DOHH2 (cell line): ENCODE data around the gene LMO7.

ENCODE experiments used
- H3F3A ChIP-seq: fragments of 200-600 bp; sonication (generic), shearing (Covaris generic); 2 replicates; pipeline ENCODE4 v1.6.0; 2016; ENCODE audit warnings: antibody characterized with exemption, mild to moderate bottlenecking; ENCODE audit not compliant: control insufficient read depth, insufficient read depth
- H3K27ac ChIP-seq: fragments of 200-600 bp; sonication (generic); 2 replicates; pipeline ENCODE4 v1.5.1; 2014; ENCODE audit warnings: low read depth, mild to moderate bottlenecking, low read length, moderate library complexity
- H3K27me3 ChIP-seq: fragments of 200-600 bp; sonication (generic); 2 replicates; pipeline ENCODE4 v1.6.1; 2014; ENCODE audit warnings: mild to moderate bottlenecking, low read length, mixed read lengths; ENCODE audit not compliant: control insufficient read depth
- H3K36me3 ChIP-seq: fragments of 200-600 bp; sonication (generic); 2 replicates; pipeline ENCODE4 v1.6.1; 2014; ENCODE audit warnings: mild to moderate bottlenecking, low read length, moderate library complexity, mixed read lengths; ENCODE audit not compliant: control insufficient read depth
- H3K4me1 ChIP-seq: fragments of 200-600 bp; sonication (generic); 2 replicates; pipeline ENCODE4 v1.6.1; 2014; ENCODE audit warnings: mild to moderate bottlenecking, low read length, mixed read lengths; ENCODE audit not compliant: control insufficient read depth
- H3K4me2 ChIP-seq: fragments of 200-600 bp; sonication (generic); 2 replicates; pipeline ENCODE4 v1.6.0; 2014; ENCODE audit warnings: mild to moderate bottlenecking, low read length, moderate library complexity
- H3K4me3 ChIP-seq: fragments of 200-600 bp; sonication (generic); 2 replicates; pipeline ENCODE4 v1.5.1; 2014; ENCODE audit warnings: mild to moderate bottlenecking, low read length, mixed read lengths
- H3K79me2 ChIP-seq: fragments of 200-600 bp; sonication (generic); 2 replicates; pipeline ENCODE4 v1.6.1; 2014; ENCODE audit warnings: mild to moderate bottlenecking, low read length, mixed read lengths; ENCODE audit not compliant: control insufficient read depth
- H3K9me2 ChIP-seq: fragments of 200-600 bp; sonication (generic); replicated peaks from 2 replicates; pipeline ENCODE4 v1.6.1; 2014; ENCODE audit warnings: mild to moderate bottlenecking, low read length, mixed read lengths; ENCODE audit not compliant: control insufficient read depth
- H3K9me3 ChIP-seq: fragments of 200-600 bp; sonication (generic); 2 replicates; pipeline ENCODE4 v1.6.1; 2014; ENCODE audit warnings: antibody characterized with exemption, low read length, mixed read lengths; ENCODE audit not compliant: control insufficient read depth, insufficient read depth
- H4K20me1 ChIP-seq: fragments of 200-600 bp; sonication (generic); 2 replicates; pipeline ENCODE4 v1.6.0; 2014; ENCODE audit warnings: low read depth, mild to moderate bottlenecking, antibody characterized with exemption, low read length, moderate library complexity; ENCODE audit not compliant: control insufficient read depth, insufficient read depth
- EZH2phosphoT487 ChIP-seq: fragments of 200-600 bp; sonication (generic); IDR thresholded peaks from 2 replicates; pipeline ENCODE4 v1.6.1; 2017; ENCODE audit warnings: borderline replicate concordance, mild to moderate bottlenecking, antibody characterized with exemption, low read length, moderate library complexity, mixed read lengths
- TF ChIP-seq, protein P1 (sequence below): fragments of 200-600 bp; sonication (generic); IDR thresholded peaks from one replicate; pipeline ENCODE4 v1.5.1; 2014; ENCODE audit warnings: antibody characterized with exemption, mild to moderate bottlenecking, low read depth, low read length; ENCODE audit not compliant: poor library complexity, severe bottlenecking

Gene LMO7

DNA sequence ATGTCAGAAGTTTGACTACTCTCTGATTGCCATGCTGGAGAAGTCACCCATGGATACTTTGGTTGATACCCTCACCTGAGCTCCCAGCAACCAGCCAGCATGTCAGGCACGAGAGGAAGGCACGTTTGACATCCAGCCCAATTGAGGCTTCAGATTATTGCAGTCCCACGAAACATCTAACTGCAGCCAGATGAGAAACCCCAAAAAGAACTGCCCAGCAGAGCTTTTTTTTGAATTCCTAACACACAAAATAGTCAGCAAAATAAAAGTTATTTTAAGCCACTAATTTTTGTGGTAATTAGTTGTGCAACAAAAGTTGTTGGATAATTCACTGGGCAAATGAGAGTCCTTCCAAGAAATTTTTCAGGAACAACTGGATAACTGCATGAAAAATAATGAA lies 259.0 kb downstream of the LMO7 start:
- no peaks in the 10 kb centered on the region for H3K79me2 ChIP-seq
- no peaks in the 10 kb centered on the region for H3K9me2 ChIP-seq
- no peaks in the 10 kb centered on the region for H3K36me3 ChIP-seq
- H3K27ac ChIP-seq: no peak overlapping the region
- TF ChIP-seq EZH2phosphoT487: no peak
- TF ChIP-seq, protein P1, sequence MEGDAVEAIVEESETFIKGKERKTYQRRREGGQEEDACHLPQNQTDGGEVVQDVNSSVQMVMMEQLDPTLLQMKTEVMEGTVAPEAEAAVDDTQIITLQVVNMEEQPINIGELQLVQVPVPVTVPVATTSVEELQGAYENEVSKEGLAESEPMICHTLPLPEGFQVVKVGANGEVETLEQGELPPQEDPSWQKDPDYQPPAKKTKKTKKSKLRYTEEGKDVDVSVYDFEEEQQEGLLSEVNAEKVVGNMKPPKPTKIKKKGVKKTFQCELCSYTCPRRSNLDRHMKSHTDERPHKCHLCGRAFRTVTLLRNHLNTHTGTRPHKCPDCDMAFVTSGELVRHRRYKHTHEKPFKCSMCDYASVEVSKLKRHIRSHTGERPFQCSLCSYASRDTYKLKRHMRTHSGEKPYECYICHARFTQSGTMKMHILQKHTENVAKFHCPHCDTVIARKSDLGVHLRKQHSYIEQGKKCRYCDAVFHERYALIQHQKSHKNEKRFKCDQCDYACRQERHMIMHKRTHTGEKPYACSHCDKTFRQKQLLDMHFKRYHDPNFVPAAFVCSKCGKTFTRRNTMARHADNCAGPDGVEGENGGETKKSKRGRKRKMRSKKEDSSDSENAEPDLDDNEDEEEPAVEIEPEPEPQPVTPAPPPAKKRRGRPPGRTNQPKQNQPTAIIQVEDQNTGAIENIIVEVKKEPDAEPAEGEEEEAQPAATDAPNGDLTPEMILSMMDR: no peak
- H3F3A ChIP-seq: no peaks in the 10 kb centered on the region
- no peaks in the 10 kb centered on the region for H3K4me1 ChIP-seq
- H3K9me3 ChIP-seq: no peaks in the 10 kb centered on the region
- H3K4me3 ChIP-seq: no peak overlapping the region
- H3K27me3 ChIP-seq: 0 out of 2 replicates have a peak, but pooled peaks cover 2% of the 10 kb centered on the region
- no peak overlapping the region for H3K4me2 ChIP-seq
- no peaks in the 10 kb centered on the region for H4K20me1 ChIP-seq

DNA sequence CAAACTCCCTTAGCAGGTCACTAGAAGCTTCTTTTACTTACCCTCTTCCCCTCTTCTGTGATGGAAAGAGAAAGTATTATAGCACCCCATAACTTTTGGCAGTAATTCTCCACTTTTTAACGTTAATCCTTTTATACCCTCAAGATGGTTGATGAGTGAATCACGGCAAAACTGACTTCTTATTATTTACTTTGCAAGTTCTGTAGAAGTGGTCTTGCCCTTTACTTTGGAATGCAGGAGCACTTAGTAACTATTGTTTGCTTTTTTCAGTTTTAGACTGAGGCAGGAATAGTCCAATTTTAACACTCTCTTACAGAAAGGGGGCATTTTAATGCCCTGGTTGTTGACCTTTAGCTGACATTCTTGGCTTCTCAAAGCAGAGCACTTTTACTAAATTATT lies 260.1 kb downstream of the LMO7 start:
- Histone ChIP-seq H3K9me2 (no peaks in the 10 kb centered on the region), H3K4me2 (no peak overlapping the region), H3K27me3 (0 out of 2 replicates have a peak, but pooled peaks cover 2% of the 10 kb centered on the region), H3K9me3 (no peaks in the 10 kb centered on the region), H3K36me3 (no peaks in the 10 kb centered on the region), H3K4me1 (no peaks in the 10 kb centered on the region), H3K27ac (no peak overlapping the region), H3K4me3 (no peak overlapping the region), H3K79me2 (no peaks in the 10 kb centered on the region), H3F3A (no peaks in the 10 kb centered on the region), H4K20me1 (no peaks in the 10 kb centered on the region)
- TF ChIP-seq, protein P1: no peak
- no peak for TF ChIP-seq EZH2phosphoT487

DNA sequence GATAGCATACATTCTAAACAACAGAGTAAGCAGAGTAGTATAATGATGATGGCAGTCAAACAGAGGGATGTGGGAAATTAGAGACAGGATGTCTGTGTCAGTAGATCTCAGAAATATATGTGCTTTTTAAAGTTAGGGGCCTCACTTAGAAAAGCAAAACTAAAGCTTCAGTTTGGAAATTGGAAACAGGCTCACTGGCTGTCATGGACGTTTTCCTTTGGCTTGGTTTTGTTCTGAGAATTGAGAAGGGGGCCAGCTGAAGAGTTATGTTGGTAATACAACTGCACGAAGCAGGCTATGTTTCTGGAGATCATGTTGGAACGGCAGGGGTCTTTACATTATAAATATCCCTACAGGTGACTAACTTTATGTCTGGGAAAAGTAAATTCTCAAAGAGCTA lies 261.3 kb downstream of the LMO7 start:
- Histone ChIP-seq H3K36me3 (no peaks in the 10 kb centered on the region), H3K79me2 (no peaks in the 10 kb centered on the region), H3K9me2 (no peaks in the 10 kb centered on the region), H3K4me1 (no peaks in the 10 kb centered on the region), H3K4me2 (no peak overlapping the region), H3K27ac (no peak overlapping the region), H3K27me3 (no peaks in the 10 kb centered on the region), H3F3A (no peaks in the 10 kb centered on the region), H3K9me3 (no peaks in the 10 kb centered on the region), H4K20me1 (no peaks in the 10 kb centered on the region), H3K4me3 (no peak overlapping the region)
- TF ChIP-seq, protein P1: no peak
- TF ChIP-seq EZH2phosphoT487: no peak

DNA sequence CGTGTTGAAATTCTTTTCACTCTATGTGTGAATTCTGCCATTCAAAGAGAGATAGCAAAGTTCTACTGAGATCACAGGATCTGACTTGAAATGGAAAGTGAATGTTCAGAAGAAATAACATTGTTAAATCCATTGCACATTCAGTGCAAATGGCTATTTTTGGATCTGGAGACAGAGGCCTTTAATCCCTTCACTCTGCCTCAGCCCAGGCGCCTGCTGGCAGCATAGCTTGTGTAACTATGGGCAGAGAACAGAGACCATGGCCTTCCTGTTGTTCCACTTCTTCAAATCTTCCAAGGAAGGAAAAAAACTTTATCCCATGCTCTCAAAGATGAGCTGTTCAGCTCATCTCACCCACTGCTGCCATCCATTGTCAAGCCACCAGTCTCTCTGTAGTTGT lies 265.4 kb downstream of the LMO7 start:
- no peak overlapping the region for H3K27ac ChIP-seq

More for the DNA sequence above, 265.4 kb downstream of the LMO7 start:
- no peak overlapping the region for H3K4me2 ChIP-seq
- H3K27me3 ChIP-seq: no peaks in the 10 kb centered on the region
- no peaks in the 10 kb centered on the region for H3F3A ChIP-seq
- TF ChIP-seq EZH2phosphoT487: no peak
- TF ChIP-seq, protein P1: no peak
- H3K4me3 ChIP-seq: no peak overlapping the region
- no peaks in the 10 kb centered on the region for H3K79me2 ChIP-seq
- no peaks in the 10 kb centered on the region for H3K9me3 ChIP-seq
- no peaks in the 10 kb centered on the region for H3K36me3 ChIP-seq
- H3K9me2 ChIP-seq: no peaks in the 10 kb centered on the region
- no peaks in the 10 kb centered on the region for H3K4me1 ChIP-seq
- no peaks in the 10 kb centered on the region for H4K20me1 ChIP-seq
